Activated CD4-positive, alpha-beta T cell treated with anti-CD3 and anti-CD28 coated beads, Interleukin-2, amount 50 U/mL, for 1 hour (primary cell): ENCODE data around the gene NEK9.
A peak's percentile ranks its signal among the peaks of the same experiment; 100 is the strongest.

Experiments used
- DNase-seq: peaks from one replicate; pipeline ENCODE4 v3.0.0-alpha.2; 2020

The NEK9 gene

GRCh38 chr14:75063491-75064204 is 63.2 kb downstream of the NEK9 start, which contains the start of gene ACYP1:
TSS of gene ACYP1 (minus strand) at chr14:75064024. CDS start at chr14:75063553, 471 bp downstream.
- DNase-seq = peak; percentile 85

- DNase-seq = no peak
These were observed 63.8 kb downstream of the NEK9 start for GRCh38 chr14:75063013-75063412.

GRCh38 chr14:75060420-75060819 is 66.4 kb downstream of the NEK9 start:
- no peak for DNase-seq

- no peak for DNase-seq
These were observed 67.2 kb downstream of the NEK9 start for GRCh38 chr14:75059642-75060041.

- no peak for DNase-seq
These were observed 72.4 kb downstream of the NEK9 start for GRCh38 chr14:75054421-75054820.

- DNase-seq = no peak
These were observed 73.2 kb downstream of the NEK9 start for GRCh38 chr14:75053396-75054291.

GRCh38 chr14:75051556-75051899 is 75.3 kb downstream of the NEK9 start:
- DNase-seq = no peak

GRCh38 chr14:75050852-75051555 is 75.8 kb downstream of the NEK9 start, which contains the start of gene MLH3:
TSS of gene MLH3 (minus strand) at chr14:75051467. CDS start at chr14:75049655, 1,812 bp downstream.
- DNase-seq = peak; percentile 76

- DNase-seq = no peak
These were observed 77.1 kb downstream of the NEK9 start for GRCh38 chr14:75049731-75050201.

- DNase-seq = no peak
These were observed 77.7 kb downstream of the NEK9 start for GRCh38 chr14:75049136-75049535.

GRCh38 chr14:75048101-75048500 is 78.7 kb downstream of the NEK9 start:
- DNase-seq = no peak

- no peak for DNase-seq
These were observed 79.3 kb downstream of the NEK9 start for GRCh38 chr14:75047506-75047905.

- no peak for DNase-seq
These were observed 79.9 kb downstream of the NEK9 start for GRCh38 chr14:75046899-75047298.

- no peak for DNase-seq
These were observed 80.6 kb downstream of the NEK9 start for GRCh38 chr14:75046275-75046674.

GRCh38 chr14:75044752-75045151 is 82.1 kb downstream of the NEK9 start:
- DNase-seq = no peak

- DNase-seq = no peak
These were observed 82.5 kb downstream of the NEK9 start for GRCh38 chr14:75044322-75044721.

- DNase-seq = no peak
These were observed 84.8 kb downstream of the NEK9 start for GRCh38 chr14:75042035-75042434.

- no peak for DNase-seq
These were observed 85.2 kb downstream of the NEK9 start for GRCh38 chr14:75041613-75042012.

GRCh38 chr14:75040959-75041358 is 85.9 kb downstream of the NEK9 start:
- DNase-seq = no peak

- DNase-seq = no peak
These were observed 86.3 kb downstream of the NEK9 start for GRCh38 chr14:75040507-75040906.

- DNase-seq = no peak
These were observed 93.9 kb downstream of the NEK9 start for GRCh38 chr14:75032939-75033338.

GRCh38 chr14:75030147-75030546 is 96.7 kb downstream of the NEK9 start:
- DNase-seq = no peak
